GM12878 (cell line): ENCODE measurements around the gene SLC38A5. TPM values are rescaled to one million over a fixed set of nuclear protein-coding genes. Genes with fewer than 3 reads are reported as not detected.

Experiments used
- ATAC-seq: fragments of 200-7000 bp; cut with Tn5 transposase; 3 replicates; pipeline ENCODE4 v1.9.1; 2020; ENCODE audit warnings: mild to moderate bottlenecking, moderate library complexity
- BruUV-seq: library from RNA; stranded (reverse); fragments of 400-500 nt; replicated peaks from 2 replicates; lab custom pipeline; 2021; lab: Mats Ljungman, UMichigan
- CTCF ChIA-PET: fragments of 300-600 bp; sonication (Branson Sonifier 250); formaldehyde crosslinking; extraction: SDS; loops from one replicate; lab custom pipeline; 2021; ENCODE audit warnings: inconsistent platforms; lab: Yijun Ruan, JAX
- POLR2A ChIA-PET: fragments of 350-600 bp; formaldehyde crosslinking; extraction: SDS; loops from one replicate; lab custom pipeline; 2021; ENCODE audit warnings: inconsistent platforms; lab: Charles Lee
- RAD21 ChIA-PET: fragments of 300-600 bp; sonication (Branson Sonifier 250); formaldehyde crosslinking; loops from one replicate; lab custom pipeline; 2023; ENCODE audit warnings: antibody characterized with exemption; ENCODE audit not compliant: unreplicated experiment; lab: Charles Lee
- SMC1A ChIA-PET: fragments of 300-600 bp; sonication (Branson Sonifier 250); formaldehyde crosslinking; loops from one replicate; lab custom pipeline; 2023; ENCODE audit not compliant: unreplicated experiment, uncharacterized antibody; lab: Charles Lee
- DNase-seq: peaks from one replicate; pipeline ENCODE4 v3.0.0-alpha.2; 2011; ENCODE audit warnings: low read depth, low spot score
- FAIRE-seq: peaks from 3 replicates; lab custom pipeline; 2011; peaks lifted over from hg19 to GRCh38; lab: Jason Lieb, UNC
- H2AFZ ChIP-seq: 2 replicates; pipeline ENCODE4 v1.6.0; 2011; ENCODE audit warnings: low read depth, low read length, control low read depth; ENCODE audit not compliant: control insufficient read depth
- H3K27ac ChIP-seq: 2 replicates; pipeline ENCODE4 v1.5.1; 2011; ENCODE audit warnings: control low read depth; ENCODE audit not compliant: control insufficient read depth, insufficient read depth
- H3K27me3 ChIP-seq, 2 experiments: replicated peaks in 1 of 2; 2 replicates each; pipeline versions ENCODE4 v1.6.0 to v1.6.1; 2011; ENCODE audit warnings: low read length in 1 of 2; ENCODE audit not compliant: control insufficient read depth in 2 of 2, insufficient read depth in 2 of 2
- H3K36me3 ChIP-seq, 2 experiments: 2 replicates each; pipeline ENCODE4 v1.5.1; 2011; ENCODE audit warnings: low read length in 1 of 2; ENCODE audit not compliant: control insufficient read depth in 2 of 2, insufficient read depth in 2 of 2
- H3K4me1 ChIP-seq: 2 replicates; pipeline ENCODE4 v1.6.1; 2011; ENCODE audit warnings: mild to moderate bottlenecking, low read length, moderate library complexity, mixed read lengths; ENCODE audit not compliant: control insufficient read depth, insufficient read depth
- H3K4me2 ChIP-seq: 2 replicates; pipeline ENCODE4 v1.6.0; 2011; ENCODE audit warnings: control low read depth; ENCODE audit not compliant: control insufficient read depth, insufficient read depth
- H3K4me3 ChIP-seq: fragments of 200-600 bp; sonication (generic); 2 replicates; pipeline ENCODE4 v1.5.1; 2016
- H3K79me2 ChIP-seq: 2 replicates; pipeline ENCODE4 v1.6.0; 2011; ENCODE audit warnings: low read length; ENCODE audit not compliant: control insufficient read depth, insufficient read depth
- H3K9ac ChIP-seq: 2 replicates; pipeline ENCODE4 v1.8.0; 2011; ENCODE audit warnings: low read length, control low read depth, mixed read lengths; ENCODE audit not compliant: control insufficient read depth, insufficient read depth
- H3K9me3 ChIP-seq: replicated peaks from 3 replicates; pipeline ENCODE4 v1.5.1; 2011; ENCODE audit warnings: mild to moderate bottlenecking, low read length; ENCODE audit not compliant: control insufficient read depth, insufficient read depth
- H4K20me1 ChIP-seq: 2 replicates; pipeline ENCODE4 v1.6.0; 2011; ENCODE audit not compliant: control insufficient read depth, insufficient read depth
- IKZF1 ChIP-seq: fragments of 450-650 bp; conservative IDR thresholded peaks from 2 replicates; pipeline ENCODE4 v1.6.1; 2017; ENCODE audit warnings: antibody characterized with exemption, mild to moderate bottlenecking
- MEF2B ChIP-seq: fragments of 450-650 bp; IDR thresholded peaks from 2 replicates; pipeline ENCODE4 v1.6.1; 2018; ENCODE audit warnings: mild to moderate bottlenecking, moderate library complexity; ENCODE audit not compliant: partially characterized antibody, poor library complexity, severe bottlenecking
- RUNX3 ChIP-seq: IDR thresholded peaks from 2 replicates; pipeline ENCODE4 v1.6.1; 2012; ENCODE audit warnings: low read length, inconsistent platforms
- STAT1 ChIP-seq: fragments of 450-650 bp; conservative IDR thresholded peaks from 2 replicates; pipeline ENCODE4 v1.6.1; 2014; ENCODE audit warnings: antibody characterized with exemption, mild to moderate bottlenecking
- SUPT20H ChIP-seq: IDR thresholded peaks from 2 replicates; pipeline ENCODE4 v1.6.1; 2011; ENCODE audit warnings: low read depth, mild to moderate bottlenecking, low read length, moderate library complexity, borderline replicate concordance; ENCODE audit not compliant: control insufficient read depth
- TAF1 ChIP-seq: IDR thresholded peaks from 2 replicates; pipeline ENCODE4 v1.6.1; 2011; ENCODE audit warnings: mild to moderate bottlenecking, low read depth, low read length, borderline replicate concordance
- TCF7 ChIP-seq: IDR thresholded peaks from 2 replicates; pipeline ENCODE4 v1.6.1; 2014; ENCODE audit warnings: antibody characterized with exemption, borderline replicate concordance
- ZNF207 ChIP-seq: fragments of 450-650 bp; IDR thresholded peaks from 2 replicates; pipeline ENCODE4 v1.6.1; 2014; ENCODE audit warnings: antibody characterized with exemption, mild to moderate bottlenecking, borderline replicate concordance
- WGBS: methylation state at CpG from one replicate; pipeline ENCODE4 v1.1.6; 2016; ENCODE audit warnings: low lambda C conversion rate; ENCODE audit not compliant: insufficient replicate concordance, insufficient coverage; ENCODE audit errors: missing lambda C conversion rate; 5-methylcytosine and 5-hydroxymethylcytosine counted together
- in situ Hi-C: fragments of 300-500 bp; cut with MboI; formaldehyde crosslinking; loops from 9 replicates; pipeline ENCODE4 v1.14.3; 2018; ENCODE audit warnings: mixed read lengths
- intact Hi-C: fragments of 100-400 bp; cut with micrococcal nuclease; formaldehyde crosslinking; loops from one replicate; pipeline ENCODE4 v1.14.2; 2022; ENCODE audit not compliant: unreplicated experiment
- polyA plus RNA-seq, 11 experiments: library from polyadenylated mRNA; depleted of rRNA in 4 of 11; unstranded in 6 of 11; stranded (reverse) in 5 of 11; fragments of >200 nt; fragmentation: Nextera tagmentation in 4 of 11; fragmentation: Illumina TruSeq in 1 of 11; extraction: Ambion mirVana in 4 of 11; extraction: Trizol in 1 of 11; gene quantifications; 1 replicate in 1 of 11; 2 replicates in 10 of 11; pipeline versions ENCODE4 v1.2.1 to v1.2.3, GENCODE V29; 2011 to 2016; ENCODE audit warnings: inconsistent platforms in 2 of 11, missing spikeins in 2 of 11, low read depth in 1 of 11
- total RNA-seq, 4 experiments: library from RNA; depleted of rRNA in 3 of 4; stranded (reverse); fragments of >200 nt in 3 of 4; fragmentation: Illumina TruSeq in 1 of 4; extraction: Trizol in 1 of 4; gene quantifications; 2 replicates each; pipeline versions ENCODE4 v1.2.1 to v1.2.3, GENCODE V29; 2013 to 2021

Gene SLC38A5
- total and polyA plus RNA-seq, 10 of the 15 experiments (the other 5 are each of a cell fraction or from before 2014, with no cell fraction given), result 4.2 to 108 (median 70.6) TPM

DNA sequence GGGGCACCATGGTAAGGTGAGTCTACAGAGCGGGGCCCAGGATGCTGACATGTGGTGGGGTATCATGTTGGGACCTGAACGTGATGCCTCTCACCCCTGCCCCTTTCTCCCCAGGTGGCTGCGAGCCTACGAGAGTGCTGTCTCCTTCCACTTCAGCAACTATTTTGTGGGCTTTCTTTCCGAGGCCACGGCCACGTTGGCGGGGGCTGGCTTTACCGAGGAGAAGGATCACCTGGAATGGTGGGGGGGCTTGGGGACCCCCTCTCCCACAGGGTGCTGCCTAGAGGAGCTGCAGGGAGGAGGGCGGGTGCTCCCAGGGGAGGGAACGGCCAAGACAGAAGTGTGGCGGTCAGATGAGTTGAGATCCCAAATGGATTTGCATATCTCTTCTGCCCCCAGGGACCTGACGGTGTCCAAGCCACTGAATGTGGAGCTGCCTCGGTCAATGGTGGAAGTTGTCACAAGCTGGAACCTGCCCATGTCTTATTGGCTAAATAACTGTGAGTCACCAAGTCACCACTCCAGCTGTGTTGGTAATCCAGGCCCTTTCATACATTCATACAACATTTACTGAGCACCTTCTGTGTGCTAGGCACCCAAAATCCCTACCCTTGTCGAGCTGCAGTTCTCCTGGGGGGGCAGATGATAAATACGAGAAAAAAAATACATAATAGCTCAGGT, 44.2 kb upstream of the SLC38A5 start:
- H3K27me3 ChIP-seq, result no peaks in the 10 kb centered on the region
- no peak for TF ChIP-seq TAF1
- TF ChIP-seq SUPT20H, result no peak
- TF ChIP-seq ZNF207, result no peak
- no peak for TF ChIP-seq IKZF1
- no peak for TF ChIP-seq STAT1
- TF ChIP-seq MEF2B, result no peak
- TF ChIP-seq TCF7, result no peak
- TF ChIP-seq RUNX3, result no peak
- ChIA-PET SMC1A (no interaction called here), CTCF (interaction anchor here (0.7 kb wide), 1 partner anchor 778 kb away, joined by 3 read pairs; no protein-coding TSS in a partner anchor), RAD21 (no interaction called here), POLR2A (interaction anchor here (0.6 kb wide), 1 partner anchor 160 kb away, joined by 4 read pairs; no protein-coding TSS in a partner anchor)
- H3K79me2 ChIP-seq, result no peaks in the 10 kb centered on the region
- H3K27ac ChIP-seq, result no peak overlapping the region
- 63% methylated on average over 16 of the region's 16 CpGs for WGBS
- ATAC-seq (no peak), DNase-seq (no peak), FAIRE-seq (no peak)
- H3K36me3 ChIP-seq, result no peaks in the 10 kb centered on the region
- H3K4me2 ChIP-seq, result no peak overlapping the region
- in situ Hi-C loops (no loop called here), intact Hi-C loops (no loop called here)
- no peaks in the 10 kb centered on the region for H4K20me1 ChIP-seq
- H3K9ac ChIP-seq, result no peak overlapping the region
- no TSS peak for BruUV-seq
- H3K4me1 ChIP-seq, result no peaks in the 10 kb centered on the region
- H3K4me3 ChIP-seq, result no peak overlapping the region
- no peak overlapping the region for H2AFZ ChIP-seq
- H3K9me3 ChIP-seq, result no peaks in the 10 kb centered on the region
